OCI-M2 (cell line): ENCODE measurements around the gene BAHCC1.
"Not testable (repeated sequence)": the region's sequence is repeated elsewhere in the genome, so short reads cannot be mapped to it uniquely, and the experiment has no call there.

Source experiments
- DNase-seq: peaks from one replicate; lab custom pipeline; 2025; ENCODE audit not compliant: unreplicated experiment; lab: John Stamatoyannopoulos, UW

Gene BAHCC1

GRCh38 chr17:81411305-81411704 is 16.0 kb downstream of the BAHCC1 start:
- no peak for DNase-seq

GRCh38 chr17:81412490-81413093 is 17.3 kb downstream of the BAHCC1 start:
- no peak for DNase-seq

GRCh38 chr17:81413497-81414135 is 18.4 kb downstream of the BAHCC1 start:
- DNase-seq, result no peak

GRCh38 chr17:81414756-81415516 is 19.7 kb downstream of the BAHCC1 start:
- no peak for DNase-seq

- DNase-seq, result no peak
Measured at GRCh38 chr17:81415681-81416080, 20.4 kb downstream of the BAHCC1 start.

GRCh38 chr17:81416612-81417011 is 21.4 kb downstream of the BAHCC1 start:
- DNase-seq, result no peak

GRCh38 chr17:81417049-81417878 is 22.0 kb downstream of the BAHCC1 start:
- no peak for DNase-seq

GRCh38 chr17:81417879-81418709 is 22.8 kb downstream of the BAHCC1 start:
- DNase-seq, result no peak

GRCh38 chr17:81418710-81419318 is 23.6 kb downstream of the BAHCC1 start:
- no peak for DNase-seq

GRCh38 chr17:81419319-81419885 is 24.1 kb downstream of the BAHCC1 start:
- no peak for DNase-seq

GRCh38 chr17:81419886-81420768 is 24.9 kb downstream of the BAHCC1 start:
- no peak for DNase-seq

GRCh38 chr17:81420769-81421462 is 25.7 kb downstream of the BAHCC1 start:
- DNase-seq, result no peak

- DNase-seq, result no peak
Measured at GRCh38 chr17:81422776-81423697, 27.8 kb downstream of the BAHCC1 start.

- DNase-seq, result no peak
Measured at GRCh38 chr17:81423698-81424071, 28.4 kb downstream of the BAHCC1 start.

GRCh38 chr17:81424151-81425017 is 29.1 kb downstream of the BAHCC1 start:
- no peak for DNase-seq

GRCh38 chr17:81425041-81425440 is 29.8 kb downstream of the BAHCC1 start:
- DNase-seq, result not testable (repeated sequence)
